Activated gamma-delta T cell treated with Interleukin-2 at 50 U/mL for 16 hours (primary cell): Measurements from ENCODE around the gene EIF3K.
"Not testable (repeated sequence)": the region's sequence is repeated elsewhere in the genome, so short reads cannot be mapped to it uniquely, and the experiment has no call there.

ENCODE experiments used
- DNase-seq: peaks from one replicate; pipeline ENCODE4 v3.0.0-alpha.2; 2020

EIF3K gene, protein sequence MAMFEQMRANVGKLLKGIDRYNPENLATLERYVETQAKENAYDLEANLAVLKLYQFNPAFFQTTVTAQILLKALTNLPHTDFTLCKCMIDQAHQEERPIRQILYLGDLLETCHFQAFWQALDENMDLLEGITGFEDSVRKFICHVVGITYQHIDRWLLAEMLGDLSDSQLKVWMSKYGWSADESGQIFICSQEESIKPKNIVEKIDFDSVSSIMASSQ

DNA sequence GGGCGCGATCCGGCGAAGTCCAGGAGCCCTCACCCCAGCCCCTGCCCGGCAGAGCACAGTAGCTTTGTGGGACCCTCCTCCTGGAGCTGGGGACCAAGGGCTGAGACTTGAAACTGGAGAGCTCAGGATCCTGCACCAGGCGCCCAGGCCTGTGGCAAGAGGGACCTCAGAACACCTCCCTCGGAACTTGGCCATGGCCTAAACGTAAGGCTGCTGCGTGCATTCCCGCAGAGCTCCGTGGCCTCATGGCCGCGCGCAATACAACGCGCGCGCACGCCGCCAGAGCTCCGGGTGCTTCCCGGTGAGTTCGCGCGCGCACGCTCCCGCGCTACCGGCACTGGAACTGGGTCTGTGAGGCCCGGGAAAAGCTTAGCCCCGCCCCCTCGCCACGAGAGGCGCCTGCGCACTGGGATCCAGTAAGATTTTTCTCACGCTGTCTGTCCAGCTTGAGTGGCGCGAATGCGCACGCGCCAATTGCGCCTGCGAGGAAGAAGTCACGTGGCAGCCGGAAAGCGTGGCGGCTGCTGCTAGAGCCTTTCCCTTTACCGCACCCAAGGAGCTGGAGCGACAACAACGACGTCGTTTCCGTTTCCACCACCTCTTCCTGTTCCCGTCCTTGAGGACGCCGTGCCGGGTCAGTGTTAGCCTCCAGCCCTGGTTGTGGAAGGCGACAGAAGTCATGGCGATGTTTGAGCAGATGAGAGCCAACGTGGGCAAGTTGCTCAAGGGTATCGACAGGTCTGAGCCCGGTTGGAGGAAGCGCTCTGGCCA lies at the start of gene EIF3K:
Gene EIF3K (plus strand): TSS at position 599 of the 771 bp plus-strand sequence. CDS start 81 bp downstream, at position 680.
- peak; percentile 96 for DNase-seq

DNA sequence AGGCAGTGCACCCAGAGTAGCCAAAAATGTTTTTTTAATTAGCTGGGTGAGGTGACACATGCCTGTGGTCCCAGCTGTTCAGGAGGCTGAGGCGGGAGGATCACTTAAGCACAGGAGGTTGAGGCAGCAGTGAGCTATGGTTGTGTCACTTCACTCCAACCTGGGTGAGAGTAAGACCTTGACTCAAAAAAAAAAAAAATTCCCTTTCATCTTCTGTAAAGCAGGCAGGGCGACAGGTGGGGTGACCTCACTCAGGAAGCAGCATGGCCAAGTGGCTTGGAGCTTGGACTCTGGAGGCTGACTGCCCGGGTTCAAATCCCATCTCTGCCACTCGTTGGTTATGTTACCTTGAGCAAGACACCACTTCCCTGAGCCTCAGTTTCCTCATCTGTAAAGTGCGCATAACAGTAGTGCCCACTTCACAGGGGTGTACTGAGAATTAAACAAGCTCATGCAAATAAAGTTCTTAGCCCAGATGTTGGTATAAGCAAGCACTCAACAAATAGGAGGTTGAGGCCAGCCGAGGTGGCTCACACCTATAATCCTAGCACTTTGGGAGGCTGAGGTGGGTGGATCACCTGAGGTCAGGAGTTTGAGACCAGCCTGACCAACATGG lies 49.5 kb upstream of the EIF3K start:
- DNase-seq: no peak

DNA sequence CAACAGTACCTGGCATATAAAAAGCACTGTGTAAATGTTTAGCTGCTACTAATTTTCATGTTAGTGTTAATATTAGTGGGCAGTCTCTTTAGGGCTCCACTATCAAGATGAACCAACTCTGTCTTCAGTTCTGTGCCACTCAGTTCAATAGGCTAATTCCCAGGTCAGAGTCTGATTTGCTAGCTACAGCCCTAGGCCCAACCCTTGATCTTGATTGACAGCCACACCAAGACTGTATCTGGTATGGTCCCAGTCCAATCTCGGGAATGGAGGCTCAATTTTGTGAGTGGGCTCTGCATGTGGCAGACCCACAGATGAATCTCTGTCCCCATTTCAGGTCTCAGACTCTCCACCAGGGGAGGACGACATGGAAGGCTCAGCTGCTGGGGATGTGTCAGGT lies 47.3 kb upstream of the EIF3K start:
- DNase-seq: no peak

DNA sequence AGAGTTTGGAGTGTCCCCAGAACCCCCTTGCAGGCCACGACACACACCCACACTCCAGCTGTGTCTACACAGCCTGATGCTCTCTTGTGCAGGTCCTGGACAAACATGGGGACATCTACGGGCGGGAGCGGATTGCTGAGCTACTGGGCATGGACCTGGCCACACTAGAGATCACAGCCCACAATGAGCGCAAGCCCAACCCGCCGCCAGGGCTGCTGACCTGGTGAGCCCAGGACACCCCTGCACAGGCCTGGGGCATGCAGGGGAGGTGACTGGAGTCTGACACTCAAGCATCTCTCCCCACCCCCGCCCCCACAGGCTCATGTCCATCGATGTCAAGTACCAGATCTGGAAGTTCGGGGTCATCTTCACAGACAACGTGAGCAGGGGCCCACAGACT lies 41.2 kb upstream of the EIF3K start:
- no peak for DNase-seq

DNA sequence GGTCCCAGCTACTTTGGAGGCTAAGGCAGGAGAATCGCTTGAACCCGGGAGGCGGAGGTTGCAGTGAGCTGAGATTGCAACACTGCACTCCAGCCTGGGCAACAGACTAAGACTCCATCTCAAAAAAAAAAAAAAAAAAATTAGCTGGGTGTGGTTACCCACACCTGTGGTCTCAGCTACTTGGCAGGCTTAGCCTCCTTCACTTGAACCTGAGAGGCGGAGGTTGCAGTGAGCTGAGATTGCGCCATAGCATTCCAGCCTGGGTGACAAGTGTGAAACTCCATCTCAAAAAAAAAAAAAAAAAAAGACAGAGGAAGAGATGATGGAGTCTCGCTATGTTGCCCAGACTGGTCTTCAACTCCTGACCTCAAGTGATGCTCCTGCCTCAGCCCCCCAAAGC lies 39.7 kb upstream of the EIF3K start:
- peak; percentile 29 for DNase-seq

DNA sequence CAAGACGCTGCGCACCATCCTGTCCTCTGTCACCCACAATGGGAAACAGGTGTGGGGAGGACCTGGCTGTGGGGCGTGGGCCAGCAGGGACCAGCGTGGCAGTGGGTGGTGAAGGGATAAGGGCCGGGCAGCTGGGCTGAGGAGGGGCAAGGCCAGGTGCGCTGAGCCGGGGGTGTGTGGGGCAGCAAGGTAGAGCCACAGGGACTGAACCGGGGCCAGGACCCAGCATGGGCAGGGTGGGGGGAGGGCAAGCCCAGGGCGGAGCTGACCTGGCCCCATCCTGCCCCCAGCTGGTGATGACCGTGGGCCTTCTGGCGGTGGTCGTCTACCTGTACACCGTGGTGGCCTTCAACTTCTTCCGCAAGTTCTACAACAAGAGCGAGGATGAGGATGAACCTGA lies 38.9 kb upstream of the EIF3K start:
- no peak for DNase-seq

DNA sequence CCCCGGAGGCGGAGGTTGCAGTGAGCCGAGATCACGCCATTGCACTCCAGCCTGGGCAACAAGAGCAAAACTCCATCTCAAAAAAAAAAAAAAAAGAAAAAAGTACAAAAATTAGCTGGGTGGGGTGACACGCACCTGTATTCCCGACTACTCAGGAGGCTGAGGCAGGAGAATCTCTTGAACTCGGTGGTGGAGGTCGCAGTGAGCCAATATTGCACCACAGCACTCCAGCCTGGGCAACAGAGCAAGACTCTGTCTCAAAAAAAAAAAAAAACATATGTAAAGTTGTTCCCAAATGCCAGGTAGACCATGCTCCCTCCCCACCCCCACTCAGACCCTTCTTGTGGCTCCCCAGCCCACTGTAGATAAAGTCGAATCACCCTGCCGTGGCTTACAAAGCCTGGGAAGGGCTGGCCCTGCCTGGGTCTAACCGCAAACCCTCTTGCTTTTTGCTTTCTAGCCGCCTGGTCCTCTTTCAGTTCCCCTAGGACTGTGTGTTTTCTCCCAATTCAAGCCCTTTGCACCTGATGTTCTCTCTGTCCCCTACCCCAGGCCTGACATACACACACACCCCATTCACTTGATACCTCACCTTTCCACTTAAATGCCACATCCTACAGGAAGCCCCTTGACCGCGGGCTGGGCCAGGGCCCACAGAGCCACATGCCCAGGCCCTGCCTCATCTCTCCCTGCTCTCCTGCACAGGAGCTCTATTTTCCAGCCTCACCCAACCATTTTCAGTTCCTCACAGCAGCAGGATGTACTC lies 35.6 kb upstream of the EIF3K start:
- no peak for DNase-seq

DNA sequence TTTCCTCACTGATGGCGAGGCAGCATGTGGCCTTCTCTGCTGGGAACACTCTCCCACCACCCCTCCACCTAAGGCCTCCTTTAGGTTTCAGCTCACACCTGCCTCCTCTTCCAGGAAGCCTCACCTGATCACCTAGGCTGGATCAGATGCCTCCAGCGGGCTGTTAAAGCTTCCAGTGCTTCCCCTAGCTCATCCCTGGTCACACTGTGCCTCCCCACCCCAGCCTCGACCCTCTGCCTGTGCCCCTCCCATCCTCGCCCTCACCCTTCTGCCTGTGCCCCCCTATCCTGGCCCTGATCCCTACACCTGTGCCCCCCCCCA lies 35.0 kb upstream of the EIF3K start:
- no peak for DNase-seq

DNA sequence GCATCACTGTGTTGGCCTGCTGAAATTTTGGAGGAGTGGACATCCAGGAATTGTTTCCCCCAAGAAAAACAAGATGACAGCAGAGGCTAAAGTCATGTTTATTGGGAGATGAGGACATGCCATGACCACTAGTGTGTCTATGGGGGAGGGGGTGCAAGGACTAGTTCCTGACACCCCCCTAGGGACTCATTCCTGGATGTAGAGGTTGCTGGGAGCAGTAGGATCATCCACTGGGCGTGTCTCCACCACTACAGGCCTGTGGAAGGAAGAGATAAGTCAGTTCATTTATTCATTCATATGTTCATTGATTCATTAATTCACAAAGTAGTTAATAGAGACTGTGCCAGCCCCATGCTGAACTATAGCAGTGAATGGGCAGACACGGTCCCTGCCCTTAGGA lies 31.4 kb upstream of the EIF3K start:
- DNase-seq: no peak

DNA sequence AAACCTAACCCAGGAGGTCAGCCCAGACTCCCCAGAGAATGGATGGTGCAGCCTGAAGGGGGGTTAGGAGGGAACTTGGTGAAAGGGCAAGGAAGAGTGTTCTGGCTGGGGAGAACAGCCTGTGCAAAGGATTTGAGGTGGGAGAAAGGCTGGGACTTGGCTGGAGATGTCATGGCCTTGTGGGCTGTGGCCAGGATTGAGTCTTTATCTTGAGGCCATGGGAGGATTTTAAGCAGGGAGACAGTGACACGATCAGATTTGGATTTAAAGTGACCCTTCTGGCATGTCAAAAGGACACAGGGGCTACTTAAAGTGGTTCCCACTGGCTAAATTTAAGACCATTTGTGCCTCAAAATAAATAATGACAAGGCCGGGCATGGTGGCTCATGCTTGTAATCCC lies 30.9 kb upstream of the EIF3K start:
- no peak for DNase-seq

DNA sequence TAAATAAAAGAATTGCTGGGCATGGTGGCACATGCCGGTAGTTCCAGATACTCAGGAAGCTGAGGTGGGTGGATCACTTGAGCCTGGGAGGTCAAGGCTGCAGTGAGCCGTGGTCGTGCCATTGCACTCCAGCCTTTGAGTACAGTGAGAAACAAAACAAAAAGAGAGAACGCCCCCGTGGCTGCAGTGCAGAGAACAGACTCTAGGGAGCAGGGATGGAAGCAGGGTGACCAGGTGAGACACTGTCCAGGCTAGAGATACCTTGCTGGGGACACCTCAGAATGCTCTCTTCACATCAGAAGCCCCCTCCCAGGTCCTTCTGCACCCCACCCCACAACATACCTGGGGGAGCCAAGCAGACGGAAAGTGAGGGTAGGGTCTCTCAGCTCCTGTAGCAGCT lies 26.0 kb upstream of the EIF3K start:
- DNase-seq: no peak

DNA sequence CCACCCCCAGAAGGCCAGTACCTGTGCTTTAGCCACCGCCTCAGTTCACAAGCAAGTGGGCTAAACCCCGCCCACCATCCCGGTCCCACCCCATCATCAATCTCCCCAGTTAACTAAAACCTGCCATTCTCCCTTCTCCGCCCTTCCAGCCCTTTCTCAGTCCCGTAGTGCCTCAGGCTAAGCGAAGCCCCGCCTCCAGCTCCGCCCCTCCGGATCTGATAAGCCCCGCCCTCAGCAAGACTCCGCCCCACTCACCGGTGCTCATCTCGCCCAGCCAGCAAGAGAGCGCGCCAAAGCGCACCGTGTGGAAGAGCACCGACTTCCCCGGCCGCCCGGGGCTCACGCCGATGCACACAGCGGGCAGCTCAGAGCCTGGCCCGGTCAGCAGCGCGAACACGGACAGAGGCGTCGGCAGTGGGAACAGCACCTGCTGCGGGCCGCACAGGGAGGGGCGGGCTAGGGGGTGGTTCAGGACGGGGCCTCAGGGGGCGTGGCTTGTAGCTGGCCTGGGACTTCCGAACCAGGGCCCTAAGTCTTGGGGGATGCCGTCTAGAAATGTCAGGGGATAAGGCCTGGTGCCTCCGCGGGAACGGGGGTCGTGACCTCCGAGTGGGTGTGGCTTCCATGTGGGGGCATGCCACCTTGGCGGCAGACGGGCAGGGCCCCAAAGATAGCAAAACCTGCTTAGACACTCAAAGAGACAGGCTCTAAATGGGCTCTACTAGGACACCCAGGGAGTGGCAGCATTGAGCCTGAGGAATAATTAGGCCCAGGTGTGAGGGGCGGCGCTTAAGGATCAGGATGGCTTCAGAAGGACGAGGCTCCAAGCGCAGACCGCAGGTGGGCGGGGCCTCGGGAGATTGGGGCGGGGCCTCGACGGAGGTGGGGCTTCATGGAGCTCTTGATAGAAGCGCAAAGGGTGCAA lies 22.7 kb upstream of the EIF3K start:
- no peak for DNase-seq

DNA sequence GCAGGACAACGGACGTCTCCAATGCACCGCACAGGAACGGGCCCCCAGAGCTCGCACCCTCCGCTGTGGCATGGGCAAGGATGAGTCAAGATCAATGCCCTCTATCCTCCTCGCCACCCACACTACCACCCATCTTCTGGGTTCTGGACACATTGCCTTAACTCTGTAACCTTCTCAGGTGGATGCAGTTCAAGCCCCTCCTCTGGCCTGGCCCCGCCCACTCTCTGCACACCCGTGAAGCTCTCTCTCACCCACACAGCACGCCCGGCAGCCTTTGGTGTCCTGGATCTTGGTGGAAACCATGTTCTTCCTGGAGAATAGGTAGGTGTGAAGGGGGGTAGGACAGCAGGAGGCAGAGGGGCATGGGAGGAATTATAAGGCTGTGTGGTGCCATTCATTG lies 21.9 kb upstream of the EIF3K start:
- DNase-seq: no peak

DNA sequence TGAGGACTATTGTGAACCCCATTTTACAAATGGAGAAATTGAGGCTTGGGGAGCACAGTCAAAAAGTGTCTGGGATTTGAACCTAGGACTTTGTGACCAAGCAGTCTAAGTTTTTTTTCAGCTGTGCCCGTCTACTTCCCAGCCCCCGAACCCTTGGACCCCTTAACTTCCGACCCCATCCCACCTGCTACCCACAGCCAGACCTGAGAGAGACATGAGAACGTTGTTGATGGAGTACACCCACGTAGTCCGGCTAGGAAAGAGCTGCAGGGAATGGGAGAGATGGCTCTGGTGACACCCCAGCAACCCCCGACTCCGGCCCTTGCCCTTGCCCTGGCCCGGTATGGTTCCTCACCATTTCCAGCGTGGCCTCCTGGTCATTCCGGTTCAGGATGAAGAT lies 19.3 kb upstream of the EIF3K start:
- no peak for DNase-seq

DNA sequence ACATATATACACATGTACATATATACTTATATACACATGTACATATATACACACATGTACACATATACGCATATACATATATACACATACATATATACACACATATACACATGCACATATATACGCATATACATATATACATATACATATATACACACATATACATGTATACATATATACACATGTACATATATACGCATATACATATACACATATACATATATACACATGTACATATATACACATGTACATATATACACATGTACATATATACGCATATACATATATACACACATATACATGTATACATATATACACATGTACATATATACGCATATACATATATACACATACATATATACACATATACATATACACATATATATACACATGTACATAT lies 16.1 kb upstream of the EIF3K start:
- DNase-seq: not testable (repeated sequence)

DNA sequence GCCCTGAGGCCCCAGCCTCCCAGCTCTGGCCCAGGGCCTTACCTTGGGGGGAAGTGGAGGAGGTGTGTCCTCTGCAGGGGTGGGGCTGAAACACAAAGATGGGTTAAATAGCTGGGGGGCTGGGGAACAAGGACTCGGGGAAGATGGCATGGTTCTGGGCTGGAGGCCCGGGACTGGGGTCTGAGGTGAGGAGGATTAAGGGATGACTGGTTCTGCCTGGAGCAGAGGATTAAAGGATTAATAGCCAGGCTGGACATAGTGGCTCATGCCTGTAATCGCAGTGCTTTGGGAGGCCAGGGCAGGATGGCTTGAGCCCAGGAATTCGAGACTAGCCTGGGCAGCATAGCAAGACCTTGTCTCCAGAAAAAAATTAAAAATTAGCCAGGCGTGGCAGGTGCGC lies 12.9 kb upstream of the EIF3K start:
- DNase-seq: no peak

DNA sequence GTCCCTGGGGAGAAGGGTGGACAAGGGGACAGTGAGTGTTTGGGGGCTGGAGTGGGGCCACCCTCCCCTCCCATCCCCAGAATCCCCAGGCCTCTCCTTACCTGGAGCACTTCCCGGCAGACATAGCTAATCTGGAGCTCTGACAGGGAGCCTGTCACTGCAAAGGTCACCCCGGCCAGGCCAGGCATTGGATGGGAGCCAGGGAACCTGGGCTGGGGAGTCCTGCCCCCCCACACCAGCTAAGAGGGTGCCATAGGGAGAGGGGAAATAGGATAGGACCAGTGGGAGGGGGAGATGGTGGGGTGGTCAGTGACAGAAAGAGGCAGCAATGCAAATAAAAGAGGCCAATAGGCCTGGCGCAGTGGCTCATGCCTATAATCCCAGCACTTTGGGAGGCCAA lies 4.7 kb upstream of the EIF3K start:
- no peak for DNase-seq

DNA sequence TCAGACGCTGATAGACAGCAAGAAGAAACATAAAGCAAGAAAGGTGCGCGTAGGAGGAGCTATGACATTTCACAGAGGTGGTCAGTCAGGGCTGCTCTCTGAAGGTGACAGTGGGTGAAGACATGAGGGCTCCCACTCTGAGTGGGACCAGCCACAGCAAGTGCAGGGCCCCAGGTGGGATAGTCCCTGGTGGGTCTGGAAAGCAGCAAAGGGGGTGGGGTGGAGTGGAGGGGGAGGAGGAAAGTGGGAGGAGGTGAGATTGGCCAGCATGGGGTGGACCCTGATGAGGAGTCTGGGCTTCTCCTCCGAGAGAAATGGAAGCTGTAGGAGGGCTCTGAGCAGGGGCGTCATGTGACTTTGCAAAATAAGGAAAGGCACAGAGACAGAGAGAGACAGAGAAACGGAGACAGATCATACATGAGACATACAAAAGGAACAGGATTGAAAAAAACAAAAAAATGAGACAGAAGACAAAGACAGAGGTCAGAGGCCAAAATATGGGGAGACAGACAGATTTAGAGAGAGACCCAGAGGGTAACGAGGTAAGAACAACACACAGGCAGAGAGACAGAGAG lies 3.9 kb upstream of the EIF3K start:
- DNase-seq: no peak

DNA sequence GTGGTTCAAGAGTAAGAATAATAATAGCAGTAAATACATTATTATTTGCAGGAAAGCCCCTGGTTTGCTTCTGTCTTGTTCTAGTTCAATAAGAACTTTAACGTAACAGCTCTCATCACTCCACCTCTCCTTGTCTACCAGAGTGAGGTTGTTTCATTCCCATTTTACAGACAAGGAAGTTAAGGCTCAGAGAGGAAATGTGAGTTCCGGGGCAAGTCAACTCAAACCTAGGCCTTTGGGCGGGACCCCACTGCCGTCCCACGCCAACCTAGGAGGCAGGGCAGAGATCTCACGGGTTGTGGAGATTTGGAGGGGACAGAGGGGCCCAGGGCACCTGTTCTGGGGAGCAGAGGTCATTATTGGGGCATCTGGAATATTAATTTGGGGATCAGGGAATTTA lies 2.7 kb upstream of the EIF3K start:
- DNase-seq: no peak

DNA sequence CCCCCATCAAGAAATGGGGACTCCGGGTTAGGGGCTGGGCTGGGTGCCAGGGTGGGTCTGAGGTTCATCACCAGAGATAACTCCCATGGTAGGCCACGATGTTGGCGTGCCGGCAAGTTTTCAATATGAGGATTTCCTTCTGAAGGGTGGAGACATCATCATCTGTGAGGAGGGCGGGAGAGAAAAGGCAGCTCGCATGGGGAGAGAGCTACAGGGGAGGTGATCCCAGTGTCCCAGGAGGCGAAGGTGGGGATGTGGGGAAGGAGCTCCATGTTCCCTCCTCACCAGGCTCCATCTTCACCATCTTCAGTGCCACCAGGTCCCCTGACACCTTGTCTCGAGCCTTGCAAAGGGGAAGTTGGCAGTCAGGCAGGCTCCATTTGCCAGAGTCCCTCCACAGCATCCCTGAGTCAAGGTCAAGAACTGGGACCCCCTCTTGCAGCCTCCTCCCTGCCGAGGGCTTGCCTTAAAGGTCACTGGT lies 1.7 kb upstream of the EIF3K start:
- DNase-seq: no peak

DNA sequence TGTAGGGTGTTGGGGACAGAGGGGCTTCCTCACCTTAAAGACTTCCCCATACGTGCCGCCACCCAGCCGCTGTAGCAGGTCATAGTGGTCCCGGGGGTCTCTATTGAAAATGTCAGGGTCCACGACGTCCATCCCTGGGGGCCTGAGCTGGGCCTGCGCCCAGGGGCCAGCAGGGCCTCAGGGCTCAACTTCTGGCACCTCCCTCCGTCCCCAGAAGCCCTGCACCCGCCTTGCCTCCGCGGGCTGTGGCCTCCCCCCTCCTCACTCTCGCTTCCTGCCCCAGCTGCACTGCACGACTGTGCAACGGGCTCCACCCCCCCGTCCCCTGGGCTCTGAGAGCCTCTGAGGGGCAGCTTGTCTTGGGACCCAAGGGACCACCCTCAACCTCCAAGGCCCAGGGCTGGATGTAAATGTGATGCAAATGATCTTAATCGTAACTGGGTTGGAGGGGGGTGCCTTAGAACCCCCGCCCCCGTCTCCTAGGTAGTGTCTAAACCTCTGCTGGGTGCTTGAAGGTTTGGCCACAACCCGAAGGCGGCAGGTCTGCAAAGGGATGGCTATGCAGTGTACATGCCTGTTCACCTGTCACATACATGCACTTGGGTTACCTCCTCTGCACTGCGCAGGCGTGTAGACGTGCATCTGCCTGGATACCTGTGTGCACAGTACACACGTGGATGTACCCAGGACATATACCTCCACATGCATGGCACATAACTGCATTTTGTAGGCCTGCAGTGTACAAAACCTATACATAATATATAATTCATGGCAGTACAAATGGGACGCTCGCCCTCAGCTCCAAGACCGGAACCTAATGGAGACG lies 1.0 kb upstream of the EIF3K start, which contains the start of gene MAP4K1:
Gene MAP4K1 (minus strand): TSS at position 190 of the 826 bp plus-strand sequence. CDS start 58 bp downstream, at position 132.
- DNase-seq: peak; percentile 73
